PC-9 (cell line): ENCODE results near the gene HDAC8. TPM values are rescaled to one million over a fixed set of nuclear protein-coding genes. Genes with fewer than 3 reads are reported as not detected.

Experiments used
- BruUV-seq: library from RNA; stranded (reverse); fragments of 400-500 nt; replicated peaks from 2 replicates; lab custom pipeline; 2021; lab: Mats Ljungman, UMichigan
- CTCF ChIA-PET: fragments of 300-600 bp; sonication (Branson Sonifier 250); formaldehyde crosslinking; loops from one replicate; lab custom pipeline; 2022; ENCODE audit warnings: antibody characterized with exemption; lab: Charles Lee
- POLR2A ChIA-PET: fragments of 300-600 bp; sonication (Branson Sonifier 250); formaldehyde crosslinking; loops from one replicate; lab custom pipeline; 2022; ENCODE audit warnings: antibody characterized with exemption; ENCODE audit not compliant: unreplicated experiment; lab: Charles Lee
- DNase-seq, 2 experiments: peaks; one replicate each; pipeline versions ENCODE4 v3.0.0 to v3.0.0-alpha.2; 2015 to 2022; ENCODE audit warnings: mixed read lengths in 1 of 2
- H2AFZ ChIP-seq: fragments of 200-600 bp; sonication (generic); 2 replicates; pipeline ENCODE4 v1.8.1; 2017; ENCODE audit warnings: antibody characterized with exemption
- H3F3A ChIP-seq: fragments of 200-600 bp; sonication (generic); 2 replicates; pipeline ENCODE4 v1.8.1; 2017; ENCODE audit warnings: antibody characterized with exemption, mild to moderate bottlenecking, low read depth; ENCODE audit not compliant: insufficient read depth
- H3K27ac ChIP-seq: fragments of 200-600 bp; sonication (generic); 2 replicates; pipeline ENCODE4 v1.6.1; 2016; ENCODE audit warnings: mixed run types
- H3K27me3 ChIP-seq: fragments of 200-600 bp; sonication (generic); 2 replicates; pipeline ENCODE4 v1.6.1; 2016; ENCODE audit warnings: low read depth, mixed run types; ENCODE audit not compliant: insufficient read depth
- H3K36me3 ChIP-seq: fragments of 200-600 bp; sonication (generic); 2 replicates; pipeline ENCODE4 v1.6.1; 2016; ENCODE audit warnings: low read depth, mixed run types
- H3K4me1 ChIP-seq: fragments of 200-600 bp; sonication (generic); replicated peaks from 2 replicates; pipeline ENCODE4 v1.6.1; 2016; ENCODE audit warnings: mixed run types; ENCODE audit not compliant: insufficient read depth
- H3K4me2 ChIP-seq: fragments of 200-600 bp; sonication (generic); 2 replicates; pipeline ENCODE4 v1.6.1; 2017; ENCODE audit warnings: mixed run types
- H3K4me3 ChIP-seq: fragments of 200-600 bp; sonication (generic); 2 replicates; pipeline ENCODE4 v1.6.1; 2016; ENCODE audit warnings: mixed run types
- H3K79me2 ChIP-seq: fragments of 200-600 bp; sonication (generic); 2 replicates; pipeline ENCODE4 v1.6.1; 2017; ENCODE audit warnings: low read depth, mixed run types
- H3K9me2 ChIP-seq: fragments of 200-600 bp; sonication (generic); 2 replicates; pipeline ENCODE4 v1.8.1; 2017; ENCODE audit warnings: mild to moderate bottlenecking; ENCODE audit not compliant: insufficient read depth
- H3K9me3 ChIP-seq: fragments of 200-600 bp; sonication (generic); 2 replicates; pipeline ENCODE4 v1.8.1; 2016; ENCODE audit warnings: low read depth; ENCODE audit not compliant: insufficient read depth
- H4K20me1 ChIP-seq: fragments of 200-600 bp; sonication (generic); 2 replicates; pipeline ENCODE4 v1.8.1; 2017; ENCODE audit not compliant: insufficient read depth
- EZH2 ChIP-seq: fragments of 200-600 bp; sonication (generic); IDR thresholded peaks from 2 replicates; pipeline ENCODE4 v1.8.0; 2017; ENCODE audit warnings: antibody characterized with exemption, low read depth
- intact Hi-C: fragments of 100-400 bp; cut with micrococcal nuclease; formaldehyde crosslinking; loops from one replicate; pipeline ENCODE4 v1.10.0; 2022; ENCODE audit not compliant: unreplicated experiment
- total RNA-seq: library from RNA; stranded (reverse); gene quantifications from 2 replicates; pipeline ENCODE4 v1.2.3, GENCODE V29; 2021
- TF ChIP-seq, protein P1 (sequence below): fragments of 200-600 bp; sonication (generic); conservative IDR thresholded peaks from 2 replicates; pipeline ENCODE4 v1.6.1; 2017; ENCODE audit warnings: mixed run types, antibody characterized with exemption, mild to moderate bottlenecking, moderate library complexity

HDAC8 gene
- total RNA-seq, 1 experiment from 2014 or later, result 61.3 TPM

DNA sequence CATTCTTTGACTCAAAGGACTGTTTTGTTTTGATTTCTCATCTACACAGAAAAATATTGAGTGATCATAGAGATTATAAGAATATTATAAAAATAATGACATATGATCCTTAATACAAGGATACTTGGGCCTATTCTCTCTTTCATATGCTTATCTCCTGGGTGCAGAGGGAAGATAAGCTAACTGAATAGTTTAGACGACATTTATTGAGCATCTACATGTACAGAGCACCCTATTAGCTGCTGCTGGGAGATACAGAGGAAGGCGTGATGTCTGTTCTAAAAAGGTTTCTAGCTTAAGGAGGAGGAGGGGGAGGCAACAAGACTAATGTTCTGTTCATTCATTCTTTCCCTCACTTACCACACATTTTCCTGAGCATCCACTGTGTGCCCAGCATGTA lies 106.8 kb downstream of the HDAC8 start:
- TF ChIP-seq EZH2, result no peak
- TF ChIP-seq, protein P1, sequence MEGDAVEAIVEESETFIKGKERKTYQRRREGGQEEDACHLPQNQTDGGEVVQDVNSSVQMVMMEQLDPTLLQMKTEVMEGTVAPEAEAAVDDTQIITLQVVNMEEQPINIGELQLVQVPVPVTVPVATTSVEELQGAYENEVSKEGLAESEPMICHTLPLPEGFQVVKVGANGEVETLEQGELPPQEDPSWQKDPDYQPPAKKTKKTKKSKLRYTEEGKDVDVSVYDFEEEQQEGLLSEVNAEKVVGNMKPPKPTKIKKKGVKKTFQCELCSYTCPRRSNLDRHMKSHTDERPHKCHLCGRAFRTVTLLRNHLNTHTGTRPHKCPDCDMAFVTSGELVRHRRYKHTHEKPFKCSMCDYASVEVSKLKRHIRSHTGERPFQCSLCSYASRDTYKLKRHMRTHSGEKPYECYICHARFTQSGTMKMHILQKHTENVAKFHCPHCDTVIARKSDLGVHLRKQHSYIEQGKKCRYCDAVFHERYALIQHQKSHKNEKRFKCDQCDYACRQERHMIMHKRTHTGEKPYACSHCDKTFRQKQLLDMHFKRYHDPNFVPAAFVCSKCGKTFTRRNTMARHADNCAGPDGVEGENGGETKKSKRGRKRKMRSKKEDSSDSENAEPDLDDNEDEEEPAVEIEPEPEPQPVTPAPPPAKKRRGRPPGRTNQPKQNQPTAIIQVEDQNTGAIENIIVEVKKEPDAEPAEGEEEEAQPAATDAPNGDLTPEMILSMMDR, result no peak
- H3F3A ChIP-seq, result no peaks in the 10 kb centered on the region
- no TSS peak for BruUV-seq
- intact Hi-C loops, result no loop called here
- H3K4me2 ChIP-seq, result no peak overlapping the region
- H2AFZ ChIP-seq, result no peak overlapping the region
- H3K4me1 ChIP-seq, result no peaks in the 10 kb centered on the region
- H3K4me3 ChIP-seq, result no peak overlapping the region
- no peak for DNase-seq
- H3K36me3 ChIP-seq, result no peaks in the 10 kb centered on the region
- no peaks in the 10 kb centered on the region for H3K79me2 ChIP-seq
- no peaks in the 10 kb centered on the region; the same call in 1 of the 2 replicates for H4K20me1 ChIP-seq
- no peak overlapping the region for H3K27ac ChIP-seq
- H3K9me3 ChIP-seq, result no peaks in the 10 kb centered on the region
- no peaks in the 10 kb centered on the region for H3K27me3 ChIP-seq
- ChIA-PET CTCF (interaction anchor here (0.6 kb wide), 1 partner anchor 222 kb away, joined by 4 read pairs; no protein-coding TSS in a partner anchor), POLR2A (no interaction called here)
- no peaks in the 10 kb centered on the region for H3K9me2 ChIP-seq

DNA sequence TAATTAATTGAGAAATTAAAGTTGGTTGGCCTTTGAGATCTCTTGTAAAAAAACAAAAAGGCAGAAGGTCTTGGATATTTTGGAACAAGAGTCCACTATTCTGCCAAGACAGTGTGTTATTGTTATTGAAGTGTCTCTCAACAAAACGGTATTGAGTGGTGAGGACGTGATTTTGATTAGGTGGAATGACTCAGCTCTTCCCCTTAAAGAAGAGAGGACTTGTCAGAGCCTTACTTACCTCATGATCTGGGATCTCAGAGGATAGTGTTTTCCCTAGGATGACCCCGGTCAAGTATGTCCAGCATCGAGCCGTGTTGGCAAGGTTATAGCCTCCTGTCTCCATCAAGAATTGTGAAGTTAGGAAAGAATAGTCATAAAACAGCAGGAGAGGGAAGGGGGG lies 110.9 kb downstream of the HDAC8 start:
- Histone ChIP-seq H3K4me2 (no peak overlapping the region), H3K9me3 (no peaks in the 10 kb centered on the region), H3K36me3 (no peaks in the 10 kb centered on the region), H3K27me3 (no peaks in the 10 kb centered on the region), H3K9me2 (no peaks in the 10 kb centered on the region), H4K20me1 (no peaks in the 10 kb centered on the region; the same call in 1 of the 2 replicates), H3K4me1 (no peaks in the 10 kb centered on the region), H3K79me2 (no peaks in the 10 kb centered on the region), H3K4me3 (no peak overlapping the region), H3F3A (no peaks in the 10 kb centered on the region), H2AFZ (no peak overlapping the region), H3K27ac (no peak overlapping the region)
- no peak for TF ChIP-seq EZH2
- TF ChIP-seq, protein P1, result no peak
- ChIA-PET CTCF (no interaction called here), POLR2A (no interaction called here)
- no peak for DNase-seq
- BruUV-seq, result no TSS peak
- intact Hi-C loops, result no loop called here

DNA sequence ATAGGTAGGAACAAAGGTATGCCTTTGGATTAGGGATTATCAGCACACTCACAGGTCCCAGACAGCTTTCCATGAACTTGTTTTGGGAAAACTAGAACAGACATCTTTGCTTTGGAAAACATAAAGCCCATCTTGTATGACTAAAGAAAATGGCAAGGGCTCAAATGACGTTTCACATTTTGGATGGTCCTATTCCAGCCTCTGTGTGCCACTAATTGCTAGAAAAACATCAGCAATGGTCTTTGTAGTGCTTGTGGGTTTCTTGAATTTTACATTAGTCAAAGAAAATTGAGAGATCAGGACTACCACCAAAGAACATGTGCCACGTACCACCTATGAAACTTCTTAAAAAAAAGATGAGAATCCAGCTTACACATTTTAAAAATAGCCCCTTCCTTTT lies 111.4 kb downstream of the HDAC8 start:
- H3K4me3 ChIP-seq, result no peak overlapping the region
- H3K4me2 ChIP-seq, result no peak overlapping the region
- intact Hi-C loops, result no loop called here
- ChIA-PET CTCF (no interaction called here), POLR2A (no interaction called here)
- H4K20me1 ChIP-seq, result no peaks in the 10 kb centered on the region; the same call in 1 of the 2 replicates
- H3K9me3 ChIP-seq, result no peaks in the 10 kb centered on the region
- no TSS peak for BruUV-seq
- H3K27me3 ChIP-seq, result no peaks in the 10 kb centered on the region
- no peak overlapping the region for H2AFZ ChIP-seq
- H3K36me3 ChIP-seq, result no peaks in the 10 kb centered on the region
- no peak overlapping the region for H3K27ac ChIP-seq
- no peaks in the 10 kb centered on the region for H3F3A ChIP-seq
- no peaks in the 10 kb centered on the region for H3K4me1 ChIP-seq
- H3K79me2 ChIP-seq, result no peaks in the 10 kb centered on the region
- TF ChIP-seq EZH2, result no peak
- TF ChIP-seq, protein P1, result no peak
- no peaks in the 10 kb centered on the region for H3K9me2 ChIP-seq
- no peak for DNase-seq
